ENCODE measurements around the gene SUCLG2.

- TF ChIP-seq CTCF (IDR thresholded peaks at IDR 0.05; ENCODE audit: insufficient read depth, low read length) (no peak), GABPA (IDR thresholded peaks at IDR 0.05; ENCODE audit: low read depth) (no peak), REST (IDR thresholded peaks at IDR 0.05; ENCODE audit: insufficient replicate concordance, low read depth) (no peak)
Measured at GRCh38 chr3:67458408-67458807, 196.0 kb downstream of the SUCLG2 start.

Data from HL-60 (cell line).